Measurements from ENCODE around the gene RIPK4.
A peak's percentile ranks its signal among the peaks of the same experiment; 100 is the strongest.

RIPK4 gene

DNA sequence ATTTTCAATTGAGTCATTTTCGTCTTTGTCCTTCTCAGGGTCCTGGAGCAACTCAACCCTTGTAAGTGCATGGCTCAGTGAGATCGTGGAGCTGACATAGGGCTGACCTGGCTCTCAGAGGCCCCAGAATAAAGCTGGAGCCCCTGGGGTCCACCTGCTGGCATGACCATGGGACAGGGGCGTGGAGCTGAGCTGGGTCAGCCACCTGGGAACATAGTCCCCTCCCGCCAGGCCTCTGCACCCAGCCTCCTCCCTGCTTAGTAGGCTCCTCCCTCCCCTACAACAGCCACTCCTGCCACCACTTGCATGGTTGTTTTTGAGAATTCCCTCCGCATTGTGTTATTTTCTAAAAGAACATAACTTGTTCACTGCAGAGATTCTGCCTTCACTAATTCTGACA, 3.1 kb upstream of the RIPK4 start:
- H3K4me3 ChIP-seq (ENCODE audit: low read depth, low read length), result no peak overlapping the region
- DNase-seq (ENCODE audit: low read depth), result no peak
- TF ChIP-seq, protein P1, sequence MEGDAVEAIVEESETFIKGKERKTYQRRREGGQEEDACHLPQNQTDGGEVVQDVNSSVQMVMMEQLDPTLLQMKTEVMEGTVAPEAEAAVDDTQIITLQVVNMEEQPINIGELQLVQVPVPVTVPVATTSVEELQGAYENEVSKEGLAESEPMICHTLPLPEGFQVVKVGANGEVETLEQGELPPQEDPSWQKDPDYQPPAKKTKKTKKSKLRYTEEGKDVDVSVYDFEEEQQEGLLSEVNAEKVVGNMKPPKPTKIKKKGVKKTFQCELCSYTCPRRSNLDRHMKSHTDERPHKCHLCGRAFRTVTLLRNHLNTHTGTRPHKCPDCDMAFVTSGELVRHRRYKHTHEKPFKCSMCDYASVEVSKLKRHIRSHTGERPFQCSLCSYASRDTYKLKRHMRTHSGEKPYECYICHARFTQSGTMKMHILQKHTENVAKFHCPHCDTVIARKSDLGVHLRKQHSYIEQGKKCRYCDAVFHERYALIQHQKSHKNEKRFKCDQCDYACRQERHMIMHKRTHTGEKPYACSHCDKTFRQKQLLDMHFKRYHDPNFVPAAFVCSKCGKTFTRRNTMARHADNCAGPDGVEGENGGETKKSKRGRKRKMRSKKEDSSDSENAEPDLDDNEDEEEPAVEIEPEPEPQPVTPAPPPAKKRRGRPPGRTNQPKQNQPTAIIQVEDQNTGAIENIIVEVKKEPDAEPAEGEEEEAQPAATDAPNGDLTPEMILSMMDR (IDR thresholded peaks at IDR 0.05; ENCODE audit: control insufficient read depth, extremely low read depth, insufficient read depth), result no peak

DNA sequence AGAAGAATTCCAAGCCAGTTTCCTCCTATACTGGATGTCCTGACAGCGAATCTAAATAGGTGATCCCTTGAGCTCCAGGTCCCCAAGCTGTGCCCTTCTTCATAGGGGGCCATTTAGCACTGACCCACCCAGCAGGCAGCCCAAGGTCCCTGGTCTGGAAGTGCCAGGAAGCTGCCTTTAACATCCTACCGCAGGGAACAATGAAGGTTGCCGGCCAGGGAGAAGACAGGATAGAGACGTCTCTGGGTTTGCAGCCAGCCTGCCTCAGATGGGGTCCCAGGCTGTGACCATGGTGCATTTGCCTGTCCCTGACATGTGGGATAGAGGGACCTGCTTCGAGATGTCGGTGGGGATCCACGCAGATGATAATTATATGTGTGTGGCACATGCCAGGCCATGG, 2.7 kb upstream of the RIPK4 start:
- DNase-seq (ENCODE audit: low read depth), result no peak
- H3K4me3 ChIP-seq (ENCODE audit: low read depth, low read length), result no peak overlapping the region
- TF ChIP-seq, protein P1 (IDR thresholded peaks at IDR 0.05; ENCODE audit: control insufficient read depth, extremely low read depth, insufficient read depth), result no peak

DNA sequence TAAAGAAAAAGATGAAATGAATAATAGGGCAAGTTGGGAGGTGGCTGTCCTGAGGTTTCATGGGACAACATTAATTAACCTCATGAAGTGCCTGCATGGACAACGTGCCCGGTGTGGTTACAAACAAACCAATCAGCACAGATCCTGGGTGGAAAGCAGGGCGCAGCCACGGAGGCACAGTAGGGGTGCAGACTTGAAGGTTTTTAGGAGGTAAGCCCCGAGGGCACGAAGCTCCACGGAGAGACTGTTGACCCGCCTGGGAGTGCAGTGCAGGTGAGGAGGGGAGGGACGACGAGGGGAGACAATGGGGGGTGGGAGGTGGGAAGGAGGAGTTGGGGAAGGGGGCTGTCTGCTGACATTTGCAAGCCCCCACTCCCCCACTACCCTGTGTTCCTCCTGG, 2.3 kb upstream of the RIPK4 start:
- TF ChIP-seq, protein P1 (IDR thresholded peaks at IDR 0.05; ENCODE audit: control insufficient read depth, extremely low read depth, insufficient read depth), result no peak
- H3K4me3 ChIP-seq (ENCODE audit: low read depth, low read length), result peak overlapping the region; percentile 38
- DNase-seq (ENCODE audit: low read depth), result no peak

DNA sequence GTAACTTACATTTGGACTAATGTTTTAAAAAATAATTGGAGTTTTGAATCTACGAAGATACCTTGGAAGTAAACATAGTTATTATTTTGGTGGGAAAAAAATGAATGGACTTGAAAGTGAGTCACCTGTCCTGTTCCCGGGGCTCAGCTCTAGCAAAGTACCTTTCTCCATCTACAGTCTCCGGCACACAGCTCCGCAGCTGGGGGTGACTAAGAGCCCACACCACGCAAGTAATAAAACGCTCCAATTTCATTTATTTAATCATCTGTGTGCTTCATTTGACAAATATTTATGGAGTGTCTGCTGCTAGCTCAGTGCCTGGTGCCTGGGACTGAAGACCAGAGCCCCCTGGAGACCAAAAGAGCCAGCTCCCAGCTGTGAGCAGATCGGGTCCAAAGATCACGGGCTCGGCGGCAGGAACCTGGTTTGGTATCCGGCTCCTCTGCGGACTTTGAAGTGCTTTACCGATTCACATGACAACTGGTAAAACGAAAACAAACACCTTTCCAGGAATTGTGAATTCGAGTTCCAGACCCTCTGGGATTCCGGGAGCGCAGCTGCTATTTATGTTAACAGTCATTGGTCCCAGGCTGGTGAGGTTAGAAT, 1.7 kb upstream of the RIPK4 start:
- H3K4me3 ChIP-seq (ENCODE audit: low read depth, low read length), result peak overlapping the region; percentile 38
- no peak for DNase-seq (ENCODE audit: low read depth)
- TF ChIP-seq, protein P1 (IDR thresholded peaks at IDR 0.05; ENCODE audit: control insufficient read depth, extremely low read depth, insufficient read depth), result peak; percentile 40

DNA sequence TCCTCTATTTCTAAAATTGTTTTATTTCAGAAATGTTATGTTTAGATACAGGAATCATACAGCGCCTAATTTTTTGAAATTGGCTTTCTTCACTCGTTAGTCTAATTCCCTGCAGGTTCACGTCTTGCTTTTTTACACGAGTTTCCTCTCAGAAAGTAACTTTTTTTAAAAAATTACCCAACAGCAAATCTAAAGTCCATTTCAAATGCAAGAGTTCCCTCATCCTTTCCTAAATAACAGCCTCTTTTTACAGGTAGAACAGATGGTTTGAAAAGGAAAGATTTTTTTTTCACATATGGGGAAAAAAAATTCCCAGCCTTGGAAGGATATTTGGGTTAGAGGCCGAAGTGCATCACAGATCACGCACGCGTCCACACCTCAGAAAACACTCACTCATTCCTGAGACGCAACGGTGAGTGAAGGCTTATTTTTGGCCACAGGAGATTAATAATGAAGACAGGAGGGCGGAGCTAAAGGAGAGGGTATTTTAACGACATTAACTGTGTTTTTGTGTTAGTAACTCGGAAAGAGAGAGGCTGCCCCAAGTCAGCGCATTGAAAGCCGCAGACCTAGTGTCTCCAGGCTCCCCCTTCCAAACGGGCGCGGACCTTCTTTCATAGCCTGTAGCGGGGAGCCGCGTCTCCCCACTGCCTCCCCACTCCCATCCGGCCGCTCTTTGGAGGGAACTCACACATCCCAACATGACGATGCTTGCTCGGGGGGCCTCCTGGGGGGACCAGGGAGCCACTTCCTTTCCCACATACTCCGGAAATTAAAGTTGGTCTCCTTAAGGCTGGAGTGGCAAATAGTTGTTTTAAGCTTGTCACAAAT, 969 bp upstream of the RIPK4 start:
- TF ChIP-seq, protein P1 (IDR thresholded peaks at IDR 0.05; ENCODE audit: control insufficient read depth, extremely low read depth, insufficient read depth), result no peak
- peak overlapping the region; percentile 69 for H3K4me3 ChIP-seq (ENCODE audit: low read depth, low read length)
- no peak for DNase-seq (ENCODE audit: low read depth)

DNA sequence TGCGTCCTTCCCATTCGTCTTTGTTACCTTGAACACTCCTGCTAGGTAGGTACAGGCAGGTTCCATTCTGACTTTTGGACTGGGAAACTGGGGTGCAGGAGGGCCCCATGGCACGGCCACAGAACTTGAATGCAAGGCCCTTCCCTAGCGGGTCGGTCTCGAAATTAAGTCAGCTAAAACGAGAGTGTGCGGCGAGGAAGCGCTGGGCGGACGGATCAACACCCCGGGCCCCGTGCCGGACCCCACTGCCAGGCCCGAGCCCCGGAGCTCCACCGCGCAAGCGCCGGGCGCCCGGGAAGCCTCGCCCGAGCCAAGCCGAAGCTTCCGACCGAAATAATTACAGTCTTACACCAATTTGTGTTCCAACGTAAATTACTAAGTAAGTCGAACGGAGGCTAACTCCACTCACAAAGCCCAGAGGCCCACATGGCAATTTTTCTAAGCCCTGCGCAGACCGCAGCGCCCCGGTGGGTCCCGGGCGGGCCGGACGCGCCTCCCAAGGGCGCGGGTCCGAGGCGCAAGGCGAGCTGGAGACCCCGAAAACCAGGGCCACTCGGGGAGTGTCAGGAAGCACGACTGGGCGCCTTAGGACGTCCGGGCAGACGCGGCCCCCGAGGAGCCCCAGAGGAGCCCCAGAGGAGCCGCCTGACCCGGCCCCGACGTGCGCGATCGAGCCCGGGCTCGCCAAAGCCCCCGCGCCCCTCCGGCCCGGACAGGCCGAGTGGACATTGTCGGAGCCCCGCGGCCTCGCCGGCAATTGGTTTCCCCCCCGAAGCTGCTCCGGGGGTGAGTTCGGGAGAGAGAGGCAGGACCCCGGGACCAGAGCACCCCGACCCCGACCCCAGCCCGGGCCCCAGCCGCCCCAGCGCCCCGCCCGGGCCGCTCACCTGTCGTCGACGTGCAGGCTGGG, 624 bp downstream of the RIPK4 start:
- H3K4me3 ChIP-seq (ENCODE audit: low read depth, low read length), result peak overlapping the region; percentile 69
- TF ChIP-seq, protein P1 (IDR thresholded peaks at IDR 0.05; ENCODE audit: control insufficient read depth, extremely low read depth, insufficient read depth), result no peak

More for the DNA sequence above, 624 bp downstream of the RIPK4 start:
- DNase-seq (ENCODE audit: low read depth), result no peak
